AML-193 (cell line): ENCODE measurements around the gene TBCE.
"Not testable (repeated sequence)": the region's sequence is repeated elsewhere in the genome, so short reads cannot be mapped to it uniquely, and the experiment has no call there.

ENCODE experiments used
- DNase-seq, 2 experiments: peaks; one replicate each; lab custom pipeline; 2025; lab: John Stamatoyannopoulos, UW

The TBCE gene

DNA sequence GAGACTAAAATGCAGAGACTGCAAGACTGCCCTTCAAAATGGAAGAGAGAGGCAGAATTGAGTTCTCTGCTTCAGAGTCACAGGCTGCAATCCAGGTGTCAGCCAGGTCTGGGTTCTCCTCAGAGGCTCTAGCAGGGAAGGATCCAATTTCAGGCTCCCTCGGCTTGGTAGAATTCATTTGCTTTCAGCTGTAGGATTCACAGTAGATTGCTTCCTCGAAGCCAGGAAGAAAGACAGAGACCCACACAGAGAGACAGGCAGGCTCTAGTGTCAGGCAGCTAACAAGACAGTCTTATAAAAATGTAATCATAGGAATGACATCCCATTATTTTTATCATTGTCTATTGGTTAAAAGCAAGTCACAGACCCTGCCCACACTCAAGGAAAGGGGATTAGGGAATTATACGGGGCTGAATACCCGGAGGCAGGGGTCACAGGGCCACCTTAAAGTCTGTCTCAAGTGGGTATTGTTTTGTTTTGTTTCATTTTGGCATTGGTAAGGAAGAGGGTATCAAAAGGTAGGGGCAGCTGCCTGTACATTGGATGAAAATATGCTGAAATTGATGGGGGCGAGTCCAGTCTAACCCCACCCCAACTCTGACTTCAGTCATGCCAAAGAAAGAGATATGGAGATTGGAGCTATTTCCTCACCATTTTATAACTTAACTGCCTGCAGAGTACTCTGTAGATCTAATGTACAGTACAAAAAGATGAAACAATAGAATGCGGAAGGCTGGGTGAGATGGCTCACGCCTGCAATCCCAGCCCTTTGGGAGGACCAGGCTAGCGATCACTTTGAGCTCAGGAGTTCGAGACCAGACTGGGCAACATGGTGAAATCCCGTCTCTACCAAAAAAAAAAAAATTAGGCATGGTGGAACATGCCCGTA, 9.5 kb upstream of the TBCE start:
- no peak for DNase-seq

DNA sequence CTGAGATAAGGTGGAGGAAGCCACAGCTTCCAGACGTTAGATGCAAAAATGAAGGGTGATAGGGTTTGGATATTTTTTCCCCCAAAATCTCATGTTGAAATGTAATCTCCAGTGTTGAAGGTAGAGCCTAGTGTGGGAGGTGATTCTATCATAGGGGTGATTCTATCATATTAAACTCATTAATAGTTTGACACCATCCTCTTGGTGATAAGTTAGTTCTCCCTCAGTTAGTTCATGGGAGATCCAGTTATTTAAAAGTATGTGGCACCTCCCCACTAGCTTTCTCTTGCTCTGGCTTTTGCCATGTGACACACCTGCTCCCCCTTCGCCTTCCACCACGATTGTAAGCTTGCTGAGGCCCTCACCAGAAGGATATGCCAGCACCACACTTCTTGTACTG, 8.3 kb upstream of the TBCE start:
- DNase-seq, result no peak

DNA sequence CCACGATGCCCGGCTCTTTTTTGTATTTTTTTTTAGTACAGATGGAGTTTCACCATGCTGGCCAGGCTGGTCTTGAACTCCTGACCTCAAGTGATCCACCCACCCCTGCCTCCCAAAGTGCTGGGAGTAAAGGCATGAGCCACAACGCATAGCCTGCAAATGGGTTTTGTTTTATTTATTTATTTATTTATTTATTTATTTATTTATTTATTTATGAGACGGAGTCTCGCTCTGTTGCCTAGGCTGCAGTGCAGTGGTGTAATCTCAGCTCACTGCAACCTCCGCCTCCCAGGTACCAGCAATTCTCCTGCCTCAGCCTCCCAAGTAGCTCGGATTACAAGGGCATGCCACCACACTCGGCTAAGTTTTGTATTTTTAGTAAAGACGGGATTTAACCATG, 3.0 kb upstream of the TBCE start:
- not testable (repeated sequence) for DNase-seq

DNA sequence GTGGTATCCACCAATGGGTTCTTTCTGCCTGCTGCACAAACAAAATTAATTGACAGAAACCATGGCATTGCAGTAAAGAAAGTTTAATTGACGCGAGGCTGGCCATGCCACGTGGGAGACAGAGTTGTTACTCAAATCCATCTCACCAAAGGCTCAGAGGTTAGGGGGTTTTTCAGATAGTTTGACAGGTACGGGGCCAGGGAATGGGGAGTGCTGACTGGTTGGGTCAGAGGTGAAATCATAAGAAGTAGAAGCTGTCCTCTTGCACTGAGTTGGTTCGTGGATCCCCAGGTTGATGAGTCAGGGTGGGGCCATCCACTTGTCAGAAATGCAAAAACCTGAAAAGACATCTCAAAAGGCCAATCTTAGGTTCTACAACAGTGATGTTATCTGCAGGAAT, 941 bp upstream of the TBCE start:
- DNase-seq, result no peak

DNA sequence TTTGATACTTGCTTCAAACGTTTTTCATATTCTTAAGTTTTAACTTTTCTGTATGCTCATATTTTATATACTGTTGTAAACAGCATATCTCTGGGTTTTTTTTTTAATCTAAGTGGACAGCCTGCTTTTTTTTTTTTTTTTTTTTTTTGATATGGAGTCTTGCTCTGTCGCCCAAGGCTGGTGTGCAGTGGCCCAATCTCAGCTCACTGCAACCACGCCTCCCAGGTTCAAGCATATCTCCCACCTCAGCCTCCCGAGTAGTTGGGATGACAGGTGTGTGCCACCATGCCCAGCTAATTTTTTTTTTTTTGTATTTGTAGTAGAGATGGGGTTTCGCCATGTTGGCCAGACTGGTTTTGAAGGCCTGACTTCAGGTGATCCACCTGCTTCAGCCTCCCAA, 1.2 kb downstream of the TBCE start:
- no peak for DNase-seq

DNA sequence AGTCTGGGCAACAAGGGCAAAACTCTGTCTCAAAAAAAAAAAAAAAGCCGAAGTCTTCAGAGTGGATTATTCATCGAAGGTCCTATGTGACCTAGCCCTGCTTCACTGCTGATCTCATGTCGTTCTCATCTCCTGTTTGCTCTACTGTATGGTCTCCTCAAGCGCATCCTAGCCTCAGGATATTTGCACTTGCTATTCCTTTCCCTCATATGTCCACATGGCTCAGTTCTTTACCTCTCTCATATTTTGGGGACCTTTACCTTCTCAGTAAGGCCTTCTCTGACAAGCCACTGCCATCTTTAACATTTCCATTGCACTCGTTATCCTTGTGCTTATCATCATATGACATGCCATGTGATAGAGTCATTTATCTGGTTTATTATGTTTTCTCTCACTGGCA, 2.6 kb downstream of the TBCE start:
- DNase-seq, result no peak

DNA sequence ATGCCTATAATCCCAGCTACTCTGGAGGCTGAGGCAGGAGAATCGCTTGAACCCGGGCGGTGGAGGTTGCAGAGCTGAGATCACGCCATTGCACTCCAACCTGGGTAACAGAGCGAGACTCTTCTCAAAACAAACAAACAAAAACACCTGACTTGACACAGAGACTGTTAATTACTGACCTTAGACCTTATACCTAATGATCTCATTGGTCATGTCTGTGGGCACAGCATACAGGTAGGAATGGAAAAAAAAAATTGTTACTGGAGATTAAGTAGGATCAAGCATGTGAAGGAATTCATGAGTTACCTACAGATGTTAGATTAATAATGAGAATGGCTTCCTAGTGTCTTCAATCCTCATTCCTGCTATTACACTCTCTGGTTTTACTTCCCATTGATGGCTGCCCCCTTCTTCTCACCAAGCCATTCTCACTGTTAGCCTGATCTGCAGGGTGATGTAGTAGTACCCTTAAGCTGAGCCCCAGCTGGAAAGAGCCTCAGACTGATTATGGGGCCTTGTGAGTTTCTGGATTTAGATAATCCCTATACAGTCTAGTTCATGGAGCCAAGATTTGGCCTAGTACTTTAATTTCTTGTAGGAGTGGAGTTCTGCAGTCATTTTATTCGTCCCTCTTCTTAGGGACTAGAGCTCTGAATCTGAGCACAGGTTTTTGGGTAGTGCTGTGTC, 8.8 kb downstream of the TBCE start:
- DNase-seq, result no peak

DNA sequence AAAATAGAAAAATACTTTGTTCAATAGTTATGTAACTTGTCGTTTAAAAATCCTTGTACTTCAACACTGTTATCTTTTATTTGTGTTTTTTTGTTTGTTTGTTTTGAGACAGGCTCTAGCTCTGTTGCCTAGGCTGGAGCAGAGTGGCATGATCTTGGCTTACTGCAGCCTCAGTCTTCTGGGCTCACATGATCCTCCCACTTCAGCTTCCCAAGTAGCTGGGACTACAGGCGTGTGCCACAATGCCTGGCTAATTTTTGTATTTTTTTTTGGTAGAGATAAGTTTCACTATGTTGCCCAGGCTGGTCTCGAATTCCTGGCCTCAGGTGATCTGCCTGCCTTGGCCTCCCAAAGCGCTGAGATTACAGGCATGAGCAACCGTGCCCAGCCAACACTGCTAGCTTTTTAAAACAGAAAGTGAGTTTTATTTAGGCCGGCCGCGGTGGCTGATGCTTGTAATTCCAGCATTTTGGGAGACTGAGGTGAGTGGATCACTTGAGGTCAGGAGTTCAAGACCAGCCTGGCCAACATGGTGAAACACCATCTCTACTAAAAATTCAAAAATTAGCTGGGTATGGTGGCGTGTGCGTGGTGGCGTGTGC, 11.0 kb downstream of the TBCE start:
- DNase-seq, result not testable (repeated sequence)

DNA sequence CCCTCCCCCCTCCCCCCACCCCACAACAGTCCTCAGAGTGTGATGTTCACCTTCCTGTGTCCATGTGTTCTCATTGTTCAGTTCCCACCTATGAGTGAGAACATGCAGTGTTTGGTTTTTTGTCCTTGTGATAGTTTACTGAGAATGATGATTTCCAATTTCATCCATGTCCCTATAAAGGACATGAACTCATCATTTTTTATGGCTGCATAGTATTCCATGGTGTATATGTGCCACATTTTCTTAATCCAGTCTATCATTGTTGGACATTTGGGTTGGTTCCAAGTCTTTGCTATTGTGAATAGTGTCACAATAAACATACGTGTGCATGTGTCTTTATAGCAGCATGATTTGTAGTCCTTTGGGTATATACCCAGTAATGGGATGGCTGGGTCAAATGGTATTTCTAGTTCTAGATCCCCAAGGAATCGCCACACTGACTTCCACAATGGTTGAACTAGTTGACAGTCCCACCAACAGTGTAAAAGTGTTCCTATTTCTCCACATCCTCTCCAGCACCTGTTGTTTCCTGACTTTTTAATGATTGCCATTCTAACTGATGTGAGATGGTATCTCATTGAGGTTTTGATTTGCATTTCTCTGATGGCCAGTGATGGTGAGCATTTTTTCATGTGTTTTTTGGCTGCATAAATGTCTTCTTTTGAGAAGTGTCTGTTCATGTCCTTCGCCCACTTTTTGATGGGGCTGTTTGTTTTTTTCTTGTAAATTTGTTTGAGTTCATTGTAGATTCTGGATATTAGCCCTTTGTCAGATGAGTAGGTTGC, 14.9 kb downstream of the TBCE start:
- DNase-seq, result not testable (repeated sequence)

DNA sequence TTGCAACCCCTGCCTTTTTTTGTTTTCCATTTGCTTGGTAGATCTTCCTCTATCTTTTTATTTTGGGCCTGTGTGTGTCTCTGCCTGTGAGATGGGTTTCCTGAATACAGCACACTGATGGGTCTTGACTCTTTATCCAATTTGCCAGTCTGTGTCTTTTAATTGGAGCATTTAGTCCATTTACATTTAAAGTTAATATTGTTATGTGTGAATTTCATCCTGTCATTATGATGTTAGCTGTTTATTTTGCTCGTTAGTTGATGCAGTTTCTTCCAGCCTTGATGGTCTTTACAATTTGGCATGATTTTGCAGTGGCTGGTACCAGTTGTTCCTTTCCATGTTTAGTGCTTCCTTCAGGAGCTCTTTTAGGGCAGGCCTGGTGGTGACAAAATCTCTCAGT, 18.4 kb downstream of the TBCE start:
- not testable (repeated sequence) for DNase-seq

DNA sequence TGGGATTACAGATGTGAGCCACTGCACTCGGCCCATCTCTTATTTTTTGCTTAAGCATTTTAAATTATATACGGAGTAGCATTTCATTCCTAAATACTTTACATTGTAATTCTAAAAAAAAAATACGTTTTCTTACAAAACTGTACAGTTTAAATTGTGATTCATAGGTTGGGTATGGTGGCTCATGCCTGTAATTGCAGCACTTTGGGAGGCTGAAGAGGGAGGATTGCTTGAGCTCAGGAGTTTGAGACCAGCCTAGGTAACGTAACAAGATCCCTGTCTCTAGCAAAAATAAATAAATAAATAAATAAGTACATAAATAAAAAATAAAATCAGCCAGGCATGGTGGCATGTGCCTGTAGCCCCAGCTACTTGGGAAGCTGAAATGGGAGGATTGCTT, 24.6 kb downstream of the TBCE start:
- no peak for DNase-seq

DNA sequence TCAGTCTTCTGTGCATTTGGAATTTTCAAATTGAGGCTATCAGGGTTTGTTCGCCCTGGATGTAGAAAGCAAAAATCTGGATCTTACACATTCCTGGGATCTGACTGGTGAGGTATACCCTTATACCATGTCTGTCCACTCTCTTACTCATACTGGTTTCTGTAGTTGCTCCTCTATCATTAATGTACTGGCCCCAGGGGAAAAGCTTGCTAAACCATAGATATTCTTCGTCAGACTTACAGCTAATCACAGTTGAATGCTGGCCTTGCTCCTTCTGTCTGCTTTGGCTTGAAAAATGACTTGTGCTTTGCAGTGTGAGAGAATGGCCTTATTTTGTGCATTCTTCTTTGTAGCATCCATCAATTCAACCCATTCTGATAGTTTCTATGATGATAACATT, 30.5 kb downstream of the TBCE start:
- no peak for DNase-seq

DNA sequence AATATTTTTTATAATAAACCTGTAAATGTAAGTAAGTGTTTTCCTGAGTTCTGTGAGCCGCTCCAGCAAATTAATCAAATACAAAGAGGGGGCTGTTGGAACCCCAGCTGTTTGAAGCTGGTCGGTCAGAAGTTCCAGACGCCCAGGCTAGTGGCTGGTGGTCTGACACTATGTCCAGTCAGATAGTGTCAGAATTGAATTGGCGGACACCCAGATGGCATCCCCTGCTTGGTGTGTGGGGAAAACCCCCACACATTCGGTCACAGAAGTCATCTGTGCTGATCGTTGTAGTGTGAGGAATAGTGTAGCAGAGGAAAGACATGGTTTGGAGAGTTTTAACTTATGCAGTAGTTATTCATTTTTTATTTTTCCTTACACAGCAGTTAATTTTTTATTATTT, 32.4 kb downstream of the TBCE start:
- no peak for DNase-seq

DNA sequence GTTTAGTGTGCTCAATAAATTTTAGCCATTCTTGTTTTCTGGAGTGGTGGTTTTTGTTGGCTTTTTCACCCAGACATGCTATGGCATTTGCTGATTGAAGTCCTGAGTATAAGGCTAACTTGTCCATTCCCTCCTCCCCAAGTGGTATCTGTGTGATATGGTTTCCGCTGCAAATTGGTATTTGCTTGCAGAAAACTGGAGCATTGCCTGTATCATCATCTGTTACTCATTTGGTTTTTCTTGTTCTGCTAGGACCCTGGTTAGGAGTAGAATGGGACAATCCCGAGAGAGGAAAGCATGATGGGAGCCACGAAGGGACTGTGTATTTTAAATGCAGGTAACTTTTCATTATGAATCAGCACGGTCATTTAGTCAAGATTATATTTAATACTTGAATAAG, 34.0 kb downstream of the TBCE start:
- DNase-seq, result no peak

DNA sequence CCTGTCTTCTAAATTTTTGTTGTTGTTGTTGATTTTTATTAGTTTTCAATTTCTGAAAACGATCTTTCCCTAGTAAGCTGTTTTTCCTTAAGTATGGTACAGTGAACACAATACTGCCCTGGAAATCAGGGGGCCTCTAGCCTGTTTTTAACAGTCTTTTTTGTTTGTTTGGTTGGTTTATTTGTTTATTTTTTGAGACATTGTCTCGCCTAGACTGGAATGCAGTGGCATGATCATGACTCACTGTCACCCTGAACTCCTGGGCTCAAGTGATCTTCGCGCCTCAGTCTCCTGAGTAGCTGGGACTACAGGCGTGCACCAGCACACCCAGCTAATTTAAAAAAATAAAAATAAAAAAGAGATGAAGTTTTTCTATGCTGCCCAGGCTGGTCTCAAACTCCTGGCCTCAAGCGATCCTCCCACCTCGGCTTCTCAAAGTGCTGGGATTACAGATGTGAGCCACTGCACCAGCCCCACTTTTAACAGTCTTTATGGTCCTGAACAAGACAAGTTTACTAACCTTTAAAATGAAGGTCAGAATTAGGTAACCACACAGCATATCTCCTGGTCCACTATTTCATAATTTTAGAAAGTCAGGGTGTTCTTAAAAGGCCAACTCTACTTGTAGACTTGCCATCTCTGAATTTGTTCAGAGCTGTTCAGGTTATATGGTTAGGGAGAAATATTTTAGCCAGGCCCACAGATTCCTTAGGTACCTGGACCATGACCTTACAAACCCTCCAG, 35.4 kb downstream of the TBCE start:
- no peak for DNase-seq

DNA sequence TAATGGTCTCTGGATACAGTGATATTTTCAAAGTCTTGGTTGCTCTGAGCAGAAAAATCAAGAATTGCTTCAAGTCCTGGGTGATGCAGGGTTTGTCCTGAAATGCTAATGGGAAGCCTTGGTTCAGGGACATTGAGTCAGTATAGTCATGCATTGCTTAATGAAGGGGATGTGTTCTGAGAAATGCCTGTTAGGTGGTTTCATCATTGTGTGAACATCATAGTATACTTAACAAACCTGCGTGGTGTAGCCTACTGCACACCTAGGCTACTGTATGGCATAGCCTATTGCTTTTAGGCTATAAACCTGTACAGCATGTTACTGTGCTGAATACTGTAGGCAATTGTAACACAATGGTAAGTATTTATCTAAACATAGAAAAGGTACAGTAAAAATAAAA, 36.4 kb downstream of the TBCE start:
- DNase-seq, result no peak

DNA sequence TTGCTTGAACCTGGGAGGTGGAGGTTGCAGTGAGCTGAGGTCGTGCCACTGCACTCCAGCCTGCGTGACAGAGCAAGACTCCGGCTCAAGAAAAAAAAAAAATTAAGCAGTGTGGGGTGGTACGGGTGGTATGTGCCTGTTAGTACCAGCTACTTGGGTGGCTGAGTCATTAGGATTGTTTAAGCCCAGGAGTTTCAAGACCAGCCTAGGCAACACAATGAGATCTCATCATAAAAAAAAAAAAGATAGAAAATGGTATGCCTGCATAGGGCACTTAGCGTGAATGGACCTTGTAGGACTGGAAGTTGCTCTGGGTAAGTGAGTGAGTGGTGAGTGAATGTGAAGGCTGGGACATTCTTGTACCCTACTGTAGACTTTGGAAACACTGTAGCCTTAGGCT, 37.0 kb downstream of the TBCE start:
- no peak for DNase-seq

DNA sequence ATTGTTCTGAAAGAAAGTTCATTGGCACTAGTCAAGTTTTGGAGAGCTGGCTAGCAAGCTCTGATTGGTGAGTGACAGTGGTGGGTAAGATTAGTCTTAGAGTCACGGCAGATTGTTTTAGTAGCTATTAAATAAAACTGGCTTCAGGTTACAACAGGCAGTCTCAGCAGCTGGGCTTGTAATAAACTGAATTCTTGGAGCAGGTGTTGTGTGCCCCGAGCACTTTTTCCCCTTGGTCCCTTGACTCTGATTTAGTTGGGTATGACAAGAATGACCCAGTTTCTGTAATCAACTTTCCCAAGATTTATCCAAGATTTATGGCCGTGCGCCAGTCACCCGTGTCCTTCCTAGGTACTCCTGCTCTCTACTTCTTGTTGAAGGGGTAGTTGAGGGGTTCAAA, 40.2 kb downstream of the TBCE start:
- DNase-seq, result no peak

DNA sequence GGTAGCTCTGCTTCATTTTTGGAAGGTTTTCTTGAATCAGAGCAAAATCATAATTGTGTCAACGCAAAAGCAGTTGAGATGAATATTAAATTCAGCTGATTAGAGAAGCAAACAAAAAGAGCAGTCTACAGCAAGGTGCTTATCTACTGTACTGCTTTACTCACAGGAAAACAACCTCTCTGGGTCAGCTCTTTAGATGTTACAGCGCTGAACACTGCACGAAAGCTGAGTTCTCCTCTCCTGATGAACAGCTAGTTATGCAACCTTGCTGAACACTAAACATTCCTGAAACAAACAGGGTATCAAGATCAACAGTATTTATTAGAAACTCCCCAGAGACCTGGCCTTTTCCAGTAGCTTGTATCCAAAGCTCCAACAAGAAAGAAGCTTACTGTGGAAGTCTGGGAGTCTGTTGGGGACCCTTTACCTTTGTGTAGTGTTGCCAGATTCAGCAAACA, 41.3 kb downstream of the TBCE start:
- DNase-seq, result no peak

DNA sequence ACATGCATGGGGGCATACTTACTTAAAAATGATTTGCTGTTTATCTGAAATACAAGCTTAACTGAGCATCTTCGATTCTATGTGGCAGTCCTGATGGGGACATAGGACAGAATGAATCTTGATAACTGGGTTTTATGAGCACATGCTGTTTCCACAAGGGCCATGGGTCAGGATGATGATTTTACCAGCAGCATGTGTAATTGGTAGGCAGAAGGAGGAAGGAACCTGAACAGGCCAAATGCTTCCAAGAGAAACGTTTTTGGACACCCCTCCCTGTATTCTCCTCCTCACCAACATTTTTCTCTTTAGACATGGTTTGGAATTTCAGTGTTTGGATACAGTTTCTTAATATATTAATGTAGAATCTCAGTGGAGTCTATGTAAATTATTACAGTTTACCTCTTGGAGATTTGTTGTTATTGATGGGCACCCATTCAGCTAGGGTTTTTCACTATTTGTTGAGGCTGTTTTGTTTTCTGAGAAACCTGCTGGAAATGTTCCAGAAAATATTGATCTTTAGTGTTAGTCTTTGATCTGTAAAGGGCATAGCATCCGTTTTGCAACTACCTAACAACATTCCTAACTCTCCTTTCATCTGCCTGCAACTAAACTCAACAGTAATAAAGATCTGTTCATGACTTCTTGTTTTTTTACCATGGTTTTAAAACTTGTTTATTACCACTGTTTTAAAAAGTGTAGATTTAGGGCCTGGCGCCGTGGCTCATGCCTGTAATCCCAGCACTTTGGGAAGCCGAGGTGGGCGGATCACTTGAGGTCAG, 42.0 kb downstream of the TBCE start:
- no peak for DNase-seq

DNA sequence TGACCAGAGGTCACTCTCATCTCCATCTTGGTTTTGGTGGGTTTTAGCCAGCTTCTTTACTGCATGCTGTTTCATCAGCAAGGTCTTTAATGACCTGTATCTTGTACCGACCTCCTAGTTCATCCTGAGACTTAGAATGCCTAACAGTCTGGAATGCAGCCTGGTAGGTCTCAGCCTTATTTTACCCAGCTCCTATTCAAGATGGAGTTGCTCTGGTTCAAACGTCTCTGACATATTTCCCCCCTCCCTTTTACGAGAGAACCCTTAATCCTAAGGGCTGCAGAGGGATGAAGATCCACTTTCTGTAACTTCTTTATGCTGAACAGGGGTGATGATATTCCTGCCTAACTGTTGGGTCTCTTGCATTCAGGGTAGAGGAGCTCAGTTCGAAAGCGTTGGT, 43.2 kb downstream of the TBCE start:
- DNase-seq, result no peak
